K562 (cell line): Measurements from ENCODE around the gene FAM107B. TPM values are rescaled to one million over a fixed set of nuclear protein-coding genes. Genes with fewer than 3 reads are reported as not detected.

Experiments used
- CXXC5 ChIP-seq: fragments of 250-450 bp; sonication (Bioruptor Pico); IDR thresholded peaks from 2 replicates; pipeline ENCODE4 v1.8.0; 2022; ENCODE audit warnings: inconsistent platforms, mild to moderate bottlenecking, moderate library complexity
- DMBX1 ChIP-seq: fragments of 250-450 bp; sonication (Bioruptor Pico); IDR thresholded peaks from 2 replicates; pipeline ENCODE4 v1.8.0; 2022; ENCODE audit warnings: inconsistent platforms, mild to moderate bottlenecking, moderate library complexity, borderline replicate concordance
- EWSR1 ChIP-seq: fragments of 450-650 bp; IDR thresholded peaks from 2 replicates; pipeline ENCODE4 v1.6.1; 2018; ENCODE audit warnings: borderline replicate concordance, mild to moderate bottlenecking, low read depth, moderate library complexity; ENCODE audit not compliant: partially characterized antibody
- FOXA3 ChIP-seq, 2 experiments: fragments of 450-650 bp in 1 of 2; sonication (generic) in 1 of 2; formaldehyde crosslinking; IDR thresholded peaks in 1 of 2; conservative IDR thresholded peaks in 1 of 2; 2 replicates each; pipeline versions ENCODE4 v1.4.0 to v1.8.0; 2020 to 2022; ENCODE audit warnings: mild to moderate bottlenecking in 2 of 2, missing genetic modification reagents in 1 of 2
- FOXJ3 ChIP-seq: sonication (generic); formaldehyde crosslinking; IDR thresholded peaks from 2 replicates; pipeline ENCODE4 v1.4.0; 2020; ENCODE audit warnings: mild to moderate bottlenecking, missing genetic modification reagents
- KDM2B ChIP-seq: fragments of 250-450 bp; sonication (Bioruptor Pico); IDR thresholded peaks from 2 replicates; pipeline ENCODE4 v1.8.0; 2021; ENCODE audit warnings: mild to moderate bottlenecking, moderate library complexity
- MYC ChIP-seq, 2 experiments: fragments of 250-450 bp in 1 of 2; sonication (Bioruptor Pico) in 1 of 2; IDR thresholded peaks; 2 replicates each; pipeline versions ENCODE4 v1.5.1 to v1.6.1; 2012 to 2021; ENCODE audit warnings: low read depth in 2 of 2, borderline replicate concordance in 1 of 2, improper control_type of control experiment in 1 of 2, low read length in 1 of 2, mild to moderate bottlenecking in 1 of 2, moderate library complexity in 1 of 2
- POLR2B ChIP-seq: fragments of 450-650 bp; IDR thresholded peaks from 2 replicates; pipeline ENCODE4 v1.6.1; 2018; ENCODE audit warnings: low read depth; ENCODE audit not compliant: partially characterized antibody
- POLR2G ChIP-seq: fragments of 200-400 bp; formaldehyde crosslinking; IDR thresholded peaks from 2 replicates; pipeline ENCODE4 v1.6.1; 2017; ENCODE audit warnings: low read depth, mild to moderate bottlenecking, antibody characterized with exemption, low read length, moderate library complexity
- RB1 ChIP-seq: fragments of 450-650 bp; IDR thresholded peaks from 2 replicates; pipeline ENCODE4 v1.6.1; 2017; ENCODE audit warnings: low read depth, mild to moderate bottlenecking
- SMAD4 ChIP-seq: fragments of 250-450 bp; sonication (Bioruptor Pico); conservative IDR thresholded peaks from 2 replicates; pipeline ENCODE4 v1.8.0; 2021; ENCODE audit warnings: inconsistent platforms, mild to moderate bottlenecking, moderate library complexity
- SMARCA4 ChIP-seq: fragments of 450-650 bp; IDR thresholded peaks from 2 replicates; pipeline ENCODE4 v1.6.1; 2016
- TEAD1 ChIP-seq, 2 experiments: fragments of 450-650 bp in 1 of 2; sonication (generic) in 1 of 2; formaldehyde crosslinking; IDR thresholded peaks; 2 replicates each; pipeline versions ENCODE4 v1.4.0 to v1.8.0; 2020 to 2022; ENCODE audit warnings: mild to moderate bottlenecking in 2 of 2, missing genetic modification reagents in 1 of 2
- TGIF2 ChIP-seq: sonication (generic); formaldehyde crosslinking; IDR thresholded peaks from 2 replicates; pipeline ENCODE4 v1.8.1; 2022; ENCODE audit warnings: mild to moderate bottlenecking, missing genetic modification reagents, moderate library complexity
- ZNF407 ChIP-seq: fragments of 450-650 bp; IDR thresholded peaks from 2 replicates; pipeline ENCODE4 v1.6.1; 2016; ENCODE audit warnings: low read depth
- ZNF79 ChIP-seq: fragments of 250-450 bp; sonication (Bioruptor Pico); IDR thresholded peaks from 2 replicates; pipeline ENCODE4 v1.4.0; 2020; ENCODE audit warnings: low read depth, mild to moderate bottlenecking, moderate library complexity
- polyA plus RNA-seq, 8 experiments: library from polyadenylated mRNA; depleted of rRNA in 4 of 8; stranded (reverse) in 5 of 8; unstranded in 3 of 8; fragments of >200 nt; fragmentation: Nextera tagmentation in 2 of 8; fragmentation: Illumina TruSeq in 1 of 8; extraction: Ambion mirVana in 2 of 8; extraction: Trizol in 1 of 8; gene quantifications; 2 replicates each; pipeline versions ENCODE4 v1.2.1 to v1.2.3, GENCODE V29; 2011 to 2014; ENCODE audit warnings: inconsistent platforms in 1 of 8, missing spikeins in 1 of 8
- total RNA-seq, 7 experiments: library from RNA; depleted of rRNA in 6 of 7; stranded (reverse); fragments of >200 nt in 6 of 7; fragmentation: Illumina TruSeq in 2 of 7; extraction: Trizol in 2 of 7; gene quantifications; 2 replicates each; pipeline versions ENCODE4 v1.2.1 to v1.2.3, GENCODE V29; 2011 to 2021; ENCODE audit warnings: low replicate concordance in 1 of 7
- TF ChIP-seq, protein P1 (sequence below), 2 experiments: fragments of 450-650 bp; conservative IDR thresholded peaks; 2 replicates each; pipeline ENCODE4 v1.6.1; 2017; ENCODE audit warnings: mild to moderate bottlenecking in 2 of 2, moderate library complexity in 2 of 2

The FAM107B gene
- total and polyA plus RNA-seq, 9 of the 15 experiments (the other 6 are each of a cell fraction or from before 2014, with no cell fraction given), result 0.40 to 2.8 (median 1.4) TPM

DNA sequence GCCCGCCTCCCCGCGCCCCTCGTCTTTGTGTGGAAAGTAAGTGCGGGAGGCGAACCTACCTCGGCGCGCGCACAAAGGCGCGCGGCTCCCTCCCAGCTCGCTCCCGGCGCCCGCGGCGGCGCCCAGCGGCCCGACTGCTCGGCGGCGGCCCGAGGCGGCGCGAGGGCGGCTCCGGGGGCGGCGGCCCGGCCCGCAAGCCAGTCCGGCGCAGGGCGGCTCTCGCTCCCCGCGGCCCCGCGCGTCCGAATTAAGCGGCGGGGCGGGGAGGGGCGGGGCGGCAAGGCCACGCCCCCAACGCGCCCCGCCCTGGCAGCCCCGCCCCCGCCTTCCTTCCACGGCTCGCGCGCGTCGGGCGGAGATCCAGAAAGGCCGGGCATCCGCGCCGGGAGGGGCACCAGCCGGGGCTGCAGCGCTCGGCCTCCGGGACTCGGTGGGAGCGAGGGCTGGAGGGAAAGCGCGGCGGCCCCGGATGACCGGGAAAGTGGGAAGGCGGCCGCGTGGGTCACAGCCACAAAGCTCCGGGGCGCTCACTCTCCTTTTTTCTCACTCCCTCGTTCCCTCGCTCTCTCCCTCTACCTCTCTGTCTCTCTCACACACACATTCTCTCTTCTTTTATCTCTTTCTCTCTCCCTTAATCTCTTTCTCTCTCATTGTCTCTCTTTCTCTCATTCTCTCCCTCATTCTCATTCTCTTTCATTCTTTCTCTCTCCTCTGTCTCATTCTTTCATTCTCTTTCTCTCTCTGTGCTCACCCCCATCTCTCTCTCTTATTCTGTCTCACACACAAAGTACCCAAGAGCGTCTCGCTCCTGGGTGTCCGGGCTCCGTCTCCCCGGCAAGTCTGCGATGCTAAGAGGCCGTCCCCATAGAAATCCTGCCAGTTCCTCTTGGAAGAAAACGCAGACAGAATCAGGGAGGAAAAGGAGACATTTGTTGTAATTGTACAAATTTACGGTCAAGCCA, 170.2 kb downstream of the FAM107B start (continued):
- TF ChIP-seq POLR2G (peak; percentile 45; the same call in 1 of the 2 replicates), CXXC5 (CRISPR knock-in tag) (0 out of 2 replicates have a peak, but pooled peaks have one; percentile 19), FOXA3 (CRISPR knock-in tag; conservative IDR thresholded peaks at IDR 0.05 in 1 of 2, IDR thresholded peaks at IDR 0.05 in 1 of 2) (no peak), RB1 (no peak; the same call in 1 of the 2 replicates), MYC (IDR thresholded peaks at IDR 0.05; ENCODE audit: low read depth, low read length) (no peak), MYC (CRISPR knock-in tag; IDR thresholded peaks at IDR 0.05; ENCODE audit: borderline replicate concordance, low read depth) (no peak), SMAD4 (CRISPR knock-in tag) (no peak), TEAD1 (CRISPR knock-in tag; IDR thresholded peaks at IDR 0.05) (no peak), ZNF79 (CRISPR knock-in tag) (no peak), SMARCA4 (no peak), POLR2B (no peak), ZNF407 (no peak), KDM2B (peak; percentile 46; the same call in 1 of the 2 replicates), EWSR1 (no peak), TGIF2 (no peak), FOXJ3 (no peak), DMBX1 (CRISPR knock-in tag) (no peak)
- TF ChIP-seq, protein P1, sequence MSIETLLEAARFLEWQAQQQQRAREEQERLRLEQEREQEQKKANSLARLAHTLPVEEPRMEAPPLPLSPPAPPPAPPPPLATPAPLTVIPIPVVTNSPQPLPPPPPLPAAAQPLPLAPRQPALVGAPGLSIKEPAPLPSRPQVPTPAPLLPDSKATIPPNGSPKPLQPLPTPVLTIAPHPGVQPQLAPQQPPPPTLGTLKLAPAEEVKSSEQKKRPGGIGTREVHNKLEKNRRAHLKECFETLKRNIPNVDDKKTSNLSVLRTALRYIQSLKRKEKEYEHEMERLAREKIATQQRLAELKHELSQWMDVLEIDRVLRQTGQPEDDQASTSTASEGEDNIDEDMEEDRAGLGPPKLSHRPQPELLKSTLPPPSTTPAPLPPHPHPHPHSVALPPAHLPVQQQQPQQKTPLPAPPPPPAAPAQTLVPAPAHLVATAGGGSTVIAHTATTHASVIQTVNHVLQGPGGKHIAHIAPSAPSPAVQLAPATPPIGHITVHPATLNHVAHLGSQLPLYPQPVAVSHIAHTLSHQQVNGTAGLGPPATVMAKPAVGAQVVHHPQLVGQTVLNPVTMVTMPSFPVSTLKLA (conservative IDR thresholded peaks at IDR 0.05), result no peak
